GM12891 (cell line): ENCODE measurements around the gene NEK7.

Source experiments
- PAX5 ChIP-seq: IDR thresholded peaks from 2 replicates; pipeline ENCODE4 v1.6.1; 2011; ENCODE audit warnings: low read length, moderate library complexity, mild to moderate bottlenecking; ENCODE audit not compliant: insufficient read depth, severe bottlenecking
- POLR2A ChIP-seq: IDR thresholded peaks from 2 replicates; pipeline ENCODE4 v1.6.1; 2011; ENCODE audit warnings: low read depth, low read length, control low read depth
- POLR2AphosphoS5 ChIP-seq: IDR thresholded peaks from 2 replicates; pipeline ENCODE4 v1.6.1; 2011; ENCODE audit warnings: low read depth, low read length, control low read depth
- POU2F2 ChIP-seq: IDR thresholded peaks from 2 replicates; pipeline ENCODE4 v1.6.1; 2011; ENCODE audit warnings: low read depth, mild to moderate bottlenecking, control low read depth, low read length, moderate library complexity
- SPI1 ChIP-seq: IDR thresholded peaks from 2 replicates; pipeline ENCODE4 v1.6.1; 2011; ENCODE audit warnings: low read depth, low read length, control low read depth
- TAF1 ChIP-seq: IDR thresholded peaks from 2 replicates; pipeline ENCODE4 v1.6.1; 2011; ENCODE audit warnings: low read depth, low read length, control low read depth

DNA sequence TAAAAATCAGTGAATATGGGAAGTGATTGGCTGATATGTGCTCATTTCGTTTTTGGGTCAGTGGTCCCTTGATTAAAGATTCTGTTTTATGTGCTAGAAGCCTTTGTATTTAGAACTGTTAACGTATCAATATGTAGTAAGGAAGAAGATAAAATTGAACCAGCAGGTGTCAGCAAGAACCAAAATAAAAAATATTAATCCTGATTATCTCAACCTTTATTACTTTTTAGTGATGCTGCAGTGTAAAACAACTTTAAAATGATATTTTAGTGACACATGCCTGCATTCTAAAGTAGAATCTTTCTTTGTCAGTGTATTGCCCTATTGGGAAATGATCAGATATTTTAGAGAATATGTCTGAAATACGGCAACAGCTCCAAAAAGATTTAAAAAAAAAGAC lies 49.5 kb downstream of the NEK7 start:
- no peak for TF ChIP-seq POLR2A
- TF ChIP-seq POU2F2, result no peak
- no peak for TF ChIP-seq POLR2AphosphoS5
- TF ChIP-seq TAF1, result no peak
- TF ChIP-seq SPI1, result no peak
- TF ChIP-seq PAX5, result no peak
